NB4 (cell line): ENCODE measurements around the gene TRIM2.

Experiments
- MYC ChIP-seq: IDR thresholded peaks from 2 replicates; pipeline ENCODE4 v1.6.1; 2011; ENCODE audit warnings: low read depth, low read length
- POLR2A ChIP-seq: IDR thresholded peaks from 2 replicates; pipeline ENCODE4 v1.6.1; 2011; ENCODE audit warnings: mild to moderate bottlenecking; ENCODE audit not compliant: insufficient read length; ENCODE audit errors: extremely low read depth
- TF ChIP-seq, protein P1 (sequence below): IDR thresholded peaks from one replicate; pipeline ENCODE4 v1.5.1; 2012; ENCODE audit warnings: low read depth, low read length

DNA sequence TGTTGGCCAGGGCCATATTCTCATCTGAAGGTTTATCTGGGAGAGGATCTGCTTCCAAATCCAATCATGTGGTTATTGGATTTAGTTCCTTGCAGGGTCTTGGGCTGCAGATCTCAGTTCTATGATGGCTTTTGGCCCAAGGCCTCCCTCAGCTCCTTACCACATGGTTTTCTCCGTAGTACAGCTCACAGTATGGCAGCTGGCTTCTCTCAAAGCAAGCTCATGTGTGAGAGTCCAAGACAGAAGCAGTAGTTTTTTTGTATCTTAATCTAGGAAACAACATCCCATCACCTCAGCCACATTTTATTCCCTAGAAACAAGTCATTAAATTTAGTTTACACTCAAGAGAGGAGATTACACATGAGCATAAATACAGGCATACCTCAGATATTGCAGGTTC is 164.8 kb downstream of the TRIM2 start:
- TF ChIP-seq, protein P1, sequence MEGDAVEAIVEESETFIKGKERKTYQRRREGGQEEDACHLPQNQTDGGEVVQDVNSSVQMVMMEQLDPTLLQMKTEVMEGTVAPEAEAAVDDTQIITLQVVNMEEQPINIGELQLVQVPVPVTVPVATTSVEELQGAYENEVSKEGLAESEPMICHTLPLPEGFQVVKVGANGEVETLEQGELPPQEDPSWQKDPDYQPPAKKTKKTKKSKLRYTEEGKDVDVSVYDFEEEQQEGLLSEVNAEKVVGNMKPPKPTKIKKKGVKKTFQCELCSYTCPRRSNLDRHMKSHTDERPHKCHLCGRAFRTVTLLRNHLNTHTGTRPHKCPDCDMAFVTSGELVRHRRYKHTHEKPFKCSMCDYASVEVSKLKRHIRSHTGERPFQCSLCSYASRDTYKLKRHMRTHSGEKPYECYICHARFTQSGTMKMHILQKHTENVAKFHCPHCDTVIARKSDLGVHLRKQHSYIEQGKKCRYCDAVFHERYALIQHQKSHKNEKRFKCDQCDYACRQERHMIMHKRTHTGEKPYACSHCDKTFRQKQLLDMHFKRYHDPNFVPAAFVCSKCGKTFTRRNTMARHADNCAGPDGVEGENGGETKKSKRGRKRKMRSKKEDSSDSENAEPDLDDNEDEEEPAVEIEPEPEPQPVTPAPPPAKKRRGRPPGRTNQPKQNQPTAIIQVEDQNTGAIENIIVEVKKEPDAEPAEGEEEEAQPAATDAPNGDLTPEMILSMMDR: no peak
- no peak for TF ChIP-seq MYC
- TF ChIP-seq POLR2A: no peak
